Stimulated activated CD4-positive, alpha-beta T cell treated with anti-CD3 and anti-CD28 coated beads, TNF-alpha, amount 100 ng/mL, for 48 hours (primary cell): ENCODE data around the gene SEMA6B.
A peak's percentile ranks its signal among the peaks of the same experiment; 100 is the strongest.

Experiments used
- DNase-seq, 3 donors: peaks; one replicate each; pipeline ENCODE4 v3.0.0-alpha.2; 2020; ENCODE audit warnings: low read depth in 3 of 3

The SEMA6B gene

GRCh38 chr19:4525563-4526002 lies 33.9 kb downstream of the SEMA6B start:
- DNase-seq, result no peak

DNA sequence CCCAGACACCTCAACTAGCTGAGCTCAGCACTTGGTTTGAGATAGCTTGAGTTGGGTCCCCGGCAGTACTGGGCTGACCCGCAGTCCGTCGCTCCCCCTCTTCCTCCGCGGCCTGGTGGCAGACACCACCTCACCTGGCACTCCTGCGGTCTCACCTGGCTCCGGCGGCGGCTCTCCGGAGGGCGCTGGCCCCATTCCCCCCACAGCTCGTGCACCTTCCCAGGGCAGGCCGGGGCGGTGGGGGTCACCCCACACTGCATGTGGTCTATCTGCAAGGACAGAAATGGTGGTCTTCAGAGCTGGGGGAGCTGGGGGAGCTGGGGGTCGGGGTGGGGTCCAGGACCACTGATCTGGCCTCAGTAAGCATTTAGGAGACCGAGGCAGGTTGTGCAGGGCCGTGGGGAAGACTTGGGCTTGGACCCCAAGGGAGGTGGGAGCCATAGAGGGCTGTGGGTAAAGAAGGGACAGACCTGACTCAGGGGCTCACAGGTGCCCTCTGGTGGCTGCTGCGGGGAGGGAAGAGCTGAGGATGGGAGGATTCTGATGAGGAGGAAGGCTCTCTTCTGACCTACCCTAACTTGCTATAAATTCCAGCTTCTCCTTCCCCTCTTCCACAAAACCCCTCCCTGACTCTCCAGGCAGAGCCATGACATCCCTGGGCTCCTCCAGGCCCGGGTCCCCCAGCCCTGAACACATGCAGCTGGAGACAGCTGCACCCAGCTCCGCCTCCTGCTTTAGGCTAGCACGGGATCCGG lies 34.5 kb downstream of the SEMA6B start:
- peak; percentile 40 to 61 (median 57) for DNase-seq

GRCh38 chr19:4523306-4524110 lies 36.0 kb downstream of the SEMA6B start:
- peak in 1 of 3 donors; percentile 28 for DNase-seq

DNA sequence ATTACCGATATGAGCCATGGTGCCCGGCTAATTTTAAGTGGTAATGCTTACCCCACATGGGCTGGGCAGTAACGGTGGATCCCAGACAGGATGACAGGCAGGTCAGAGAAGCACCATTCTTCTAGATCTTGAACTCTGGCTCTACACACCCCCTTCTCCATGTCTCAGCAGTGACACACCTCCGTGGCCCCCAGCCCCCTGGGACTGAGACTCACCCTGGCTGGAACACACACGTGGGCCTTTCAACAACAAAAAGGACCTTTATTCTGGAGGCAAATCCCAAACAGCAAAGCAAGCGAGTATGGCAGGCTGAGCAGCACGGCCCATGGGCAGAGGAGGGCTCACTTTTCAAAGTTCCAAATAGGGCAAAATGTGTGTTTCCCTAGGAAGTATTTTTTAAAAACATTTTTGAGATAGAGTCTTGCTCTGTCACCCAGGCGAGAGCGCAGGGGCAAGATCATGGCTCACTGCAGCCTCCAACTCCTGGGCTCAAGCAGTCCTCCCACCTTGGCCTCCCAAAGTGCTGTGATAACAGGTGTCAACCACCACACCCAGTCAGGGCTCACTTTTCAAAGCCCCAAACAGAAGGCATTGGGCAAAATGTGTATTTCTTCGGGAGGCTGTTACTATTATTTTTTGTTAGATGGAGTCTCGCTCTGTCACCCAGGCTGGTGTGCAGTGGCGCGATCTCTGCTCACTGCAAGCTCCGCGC lies 37.0 kb downstream of the SEMA6B start:
- no peak for DNase-seq

GRCh38 chr19:4521888-4522242 lies 37.6 kb downstream of the SEMA6B start:
- DNase-seq, result no peak

GRCh38 chr19:4521170-4521887 lies 38.2 kb downstream of the SEMA6B start:
- no peak for DNase-seq

DNA sequence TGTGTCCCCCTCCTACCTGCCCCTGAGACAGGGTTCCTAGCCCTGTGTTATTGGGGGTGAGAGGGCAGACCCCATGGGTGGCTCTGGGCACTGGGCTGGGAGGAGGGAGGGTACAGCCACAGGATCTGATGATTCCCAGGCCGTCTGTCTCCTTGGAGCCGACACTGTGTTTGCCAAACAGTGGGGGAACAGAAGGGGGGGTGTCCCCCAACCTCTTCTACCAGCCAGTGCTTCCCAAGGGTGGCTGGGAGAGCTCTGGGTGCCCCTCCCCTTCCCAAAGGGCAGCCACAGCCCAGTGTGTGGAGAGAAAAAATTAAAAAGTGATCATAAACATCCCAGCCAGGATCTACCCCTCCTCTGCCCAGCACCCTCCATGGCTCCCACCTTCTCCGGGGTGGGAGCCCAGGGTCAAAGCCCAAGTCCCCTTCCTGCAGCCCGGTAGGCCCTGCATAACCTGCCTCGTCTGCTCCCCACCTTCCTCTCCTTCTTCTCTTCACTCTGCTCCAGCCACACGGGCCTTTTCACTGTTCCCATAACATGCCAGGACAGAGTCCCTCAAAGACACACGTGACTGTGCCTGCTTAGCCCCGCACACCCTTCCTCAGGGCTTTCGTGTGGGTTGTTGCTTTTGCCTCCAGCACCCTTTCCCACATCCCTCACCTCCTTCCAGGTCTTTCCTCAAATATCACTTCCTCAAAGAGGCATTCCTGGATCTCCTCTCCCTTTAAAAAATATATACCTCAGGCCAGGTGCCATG lies 39.8 kb downstream of the SEMA6B start:
- no peak for DNase-seq

DNA sequence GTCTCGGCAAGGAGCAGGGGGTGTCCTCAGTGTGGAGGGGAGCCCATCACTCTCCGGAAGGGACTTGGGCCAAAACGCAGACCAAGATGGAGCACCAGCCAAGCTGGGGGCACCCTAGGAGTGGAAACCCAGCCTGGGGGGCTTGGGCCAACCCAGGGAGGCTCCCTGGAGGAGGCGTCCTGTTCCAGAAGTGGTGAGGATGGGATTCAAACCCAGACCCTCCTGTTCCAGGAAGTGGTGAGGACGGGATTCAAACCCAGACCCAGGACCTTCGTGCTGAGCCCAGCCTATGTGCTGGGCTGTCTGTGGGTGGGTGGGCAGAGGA lies 40.4 kb downstream of the SEMA6B start:
- DNase-seq, result no peak

DNA sequence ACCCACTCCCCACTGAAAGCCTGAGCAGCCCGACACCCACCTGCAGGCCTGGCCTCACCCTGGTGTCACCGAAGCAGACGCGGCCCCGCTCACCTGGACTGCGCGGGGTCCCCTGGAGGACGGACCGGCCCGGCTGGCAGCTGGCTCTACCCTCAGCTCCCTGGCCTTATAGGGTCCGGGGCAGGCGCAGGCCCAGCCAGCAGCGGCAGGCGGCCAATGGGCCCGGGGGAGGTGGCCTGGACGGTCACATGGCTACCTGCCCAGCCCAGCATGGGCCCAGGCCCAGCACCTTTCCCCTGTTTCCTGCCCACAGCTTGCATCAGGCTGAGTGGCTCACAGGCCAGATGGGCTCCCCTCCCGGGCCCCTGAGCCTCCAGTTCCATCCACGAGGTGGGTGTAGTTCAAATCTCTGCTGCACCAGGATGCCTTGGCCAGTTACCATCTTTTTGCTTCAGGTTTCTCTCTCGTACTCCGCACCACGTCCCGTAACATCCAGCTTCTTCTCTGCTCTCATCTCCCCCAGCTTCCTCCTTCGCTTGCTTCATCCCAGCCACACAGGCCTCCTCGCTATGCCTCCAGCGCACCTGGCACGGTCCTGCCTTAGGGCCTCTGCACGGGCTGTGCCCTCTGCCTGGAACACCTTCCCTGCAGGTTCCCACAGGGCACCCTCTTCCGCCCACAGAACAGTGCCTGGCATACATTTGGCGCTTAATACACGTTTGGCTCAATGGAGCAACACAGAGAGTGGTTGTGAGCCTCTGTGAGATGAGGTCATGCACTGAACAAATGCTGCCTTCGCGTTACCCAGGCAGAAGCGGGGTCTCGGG lies 40.9 kb downstream of the SEMA6B start, which contains the start of gene PLIN4:
TSS of gene PLIN4 (minus strand) at position 142 of the 827 bp plus-strand sequence. CDS start 214 bp downstream, outside the sequence.
- DNase-seq, result no peak

- DNase-seq, result no peak
Observed at GRCh38 chr19:4517451-4518057, 41.9 kb downstream of the SEMA6B start.

DNA sequence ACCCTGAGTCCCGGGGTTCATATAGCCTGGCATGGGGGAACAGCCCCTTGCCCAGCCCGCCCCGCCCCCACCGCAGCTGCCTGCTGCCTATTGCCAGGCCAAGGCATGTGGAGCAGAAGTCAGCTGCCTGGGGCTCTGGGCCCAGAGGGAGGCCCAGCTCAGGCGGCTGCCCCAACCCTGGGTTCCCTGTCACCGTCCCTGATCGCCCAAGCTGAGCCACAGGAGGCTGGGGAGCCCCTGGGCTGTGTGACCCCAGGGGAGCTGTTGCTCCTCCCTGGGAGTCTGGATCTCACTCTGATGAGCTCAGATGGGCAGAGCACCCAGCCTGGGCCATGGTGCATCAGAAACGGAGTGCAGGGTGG lies 42.6 kb downstream of the SEMA6B start:
- DNase-seq, result no peak

- DNase-seq, result no peak
Observed at GRCh38 chr19:4516199-4516938, 43.1 kb downstream of the SEMA6B start.

DNA sequence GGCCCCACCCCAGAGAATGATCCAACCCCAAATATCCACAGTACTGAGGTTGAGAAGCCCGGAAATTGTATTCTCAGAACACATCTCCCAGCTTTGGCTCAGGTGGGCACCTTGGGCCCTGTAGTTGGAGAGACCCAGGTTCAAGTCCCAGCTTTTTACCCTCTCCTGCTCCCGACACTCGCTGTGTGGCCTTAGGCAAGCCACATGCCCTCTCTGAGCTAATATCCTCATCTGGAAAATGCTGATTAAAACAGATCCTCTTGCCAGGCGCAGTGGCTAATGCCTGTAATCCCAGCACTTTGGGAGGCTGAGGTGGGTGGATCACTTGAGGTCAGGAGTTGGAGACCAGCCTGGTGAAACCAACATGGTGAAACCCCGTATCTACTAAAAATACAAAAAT lies 43.8 kb downstream of the SEMA6B start:
- DNase-seq, result no peak

GRCh38 chr19:4513248-4513647 lies 46.2 kb downstream of the SEMA6B start:
- no peak for DNase-seq

GRCh38 chr19:4512070-4512469 lies 47.4 kb downstream of the SEMA6B start:
- DNase-seq, result no peak

DNA sequence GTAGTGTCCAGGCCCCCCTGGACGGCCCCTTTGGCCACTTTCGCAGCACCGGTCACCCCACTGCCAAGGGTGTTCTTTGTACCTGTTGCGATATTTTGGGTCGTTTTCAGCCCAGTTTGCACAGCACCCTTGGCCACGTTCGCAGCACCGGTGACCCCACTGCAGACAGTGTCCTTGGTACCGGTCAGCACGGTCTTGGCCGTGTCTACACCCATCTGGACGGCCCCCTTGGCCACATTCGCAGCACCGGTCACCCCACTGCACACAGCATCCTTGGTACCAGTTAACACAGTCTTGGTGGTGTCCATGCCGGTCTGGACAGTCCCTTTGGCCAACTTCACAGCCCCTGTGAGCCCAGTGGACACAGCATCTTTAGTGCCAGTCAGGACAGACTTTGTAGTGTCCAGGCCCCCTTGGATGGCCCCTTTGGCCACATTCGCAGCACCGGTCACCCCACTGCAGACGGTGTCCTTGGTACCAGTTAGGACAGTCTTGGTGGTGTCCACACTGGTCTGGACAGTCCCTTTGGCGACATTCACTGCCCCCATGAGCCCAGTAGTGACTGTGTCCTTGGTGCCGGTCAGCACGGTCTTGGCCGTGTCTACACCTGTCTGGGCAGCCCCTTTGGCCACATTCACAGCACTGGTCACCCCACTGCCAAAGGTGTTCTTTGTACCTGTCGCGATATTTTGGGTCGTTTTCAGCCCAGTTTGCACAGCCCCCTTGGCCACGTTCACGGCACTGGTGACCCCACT lies 48.0 kb downstream of the SEMA6B start:
- no peak for DNase-seq

GRCh38 chr19:4510435-4511255 lies 48.8 kb downstream of the SEMA6B start:
- no peak for DNase-seq

DNA sequence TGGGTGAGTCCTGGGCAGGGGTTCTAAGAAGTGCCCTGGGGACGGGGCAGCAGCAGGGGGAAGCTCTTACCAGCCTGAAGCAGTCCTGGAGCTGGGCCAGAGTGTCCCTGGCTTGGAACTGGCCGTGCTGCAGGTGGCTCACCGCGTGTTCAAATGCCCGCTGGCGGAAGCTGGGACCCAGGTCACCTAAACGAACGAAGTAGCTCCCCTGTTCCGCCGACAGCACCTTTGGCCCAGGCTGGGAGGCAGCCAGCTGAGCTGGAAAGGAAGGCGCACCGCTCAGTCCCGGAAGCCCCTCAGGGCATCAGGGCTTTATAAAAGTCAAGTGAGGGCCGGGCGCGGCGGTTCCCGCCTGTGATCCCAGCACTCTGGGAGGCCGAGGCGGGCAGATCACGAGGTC lies 50.8 kb downstream of the SEMA6B start:
- DNase-seq, result no peak
